Activated naive CD4-positive, alpha-beta T cell treated with anti-CD3 and anti-CD28 coated beads, Interleukin-2, amount 50 U/mL, for 72 hours (primary cell): ENCODE data around the gene PARD3B. TPM values are rescaled to one million over a fixed set of nuclear protein-coding genes. Genes with fewer than 3 reads are reported as not detected.

Experiments
- ATAC-seq, 2 donors: fragments of 150-1000 bp; cut with Tn5 transposase; 2 replicates each; pipeline ENCODE4 v1.10.0; 2021; ENCODE audit warnings: mild to moderate bottlenecking in 2 of 2, moderate library complexity in 2 of 2
- DNase-seq, 2 donors: peaks; one replicate each; pipeline ENCODE4 v3.0.0; 2021 to 2022; ENCODE audit warnings: low spot score in 2 of 2
- H3K27ac Mint-ChIP-seq, 2 donors: one replicate each; pipeline ENCODE4 v1.8.0; 2022; ENCODE audit warnings: mild to moderate bottlenecking in 2 of 2, mixed read lengths in 2 of 2
- H3K36me3 Mint-ChIP-seq, 2 donors: one replicate each; pipeline ENCODE4 v1.8.0; 2022; ENCODE audit warnings: mixed read lengths in 2 of 2
- H3K9me3 Mint-ChIP-seq, 2 donors: one replicate each; pipeline ENCODE4 v1.8.0; 2022; ENCODE audit warnings: mixed read lengths in 2 of 2
- total RNA-seq, 2 donors: library from RNA; stranded (reverse); gene quantifications; one replicate each; pipeline ENCODE4 v1.2.3, GENCODE V29; 2022

PARD3B gene
- total RNA-seq, 2 donors from 2014 or later, result 0.09 to 0.35 TPM

GRCh38 chr2:205273148-205273547, 727.9 kb downstream of the PARD3B start:
- DNase-seq (no peak), ATAC-seq (no peak)
- Mint-ChIP-seq H3K36me3 (no peaks in the 10 kb centered on the region), H3K27ac (no peak overlapping the region), H3K9me3 (peaks cover 5 to 8% of the 10 kb centered on the region in 2 donors)

DNA sequence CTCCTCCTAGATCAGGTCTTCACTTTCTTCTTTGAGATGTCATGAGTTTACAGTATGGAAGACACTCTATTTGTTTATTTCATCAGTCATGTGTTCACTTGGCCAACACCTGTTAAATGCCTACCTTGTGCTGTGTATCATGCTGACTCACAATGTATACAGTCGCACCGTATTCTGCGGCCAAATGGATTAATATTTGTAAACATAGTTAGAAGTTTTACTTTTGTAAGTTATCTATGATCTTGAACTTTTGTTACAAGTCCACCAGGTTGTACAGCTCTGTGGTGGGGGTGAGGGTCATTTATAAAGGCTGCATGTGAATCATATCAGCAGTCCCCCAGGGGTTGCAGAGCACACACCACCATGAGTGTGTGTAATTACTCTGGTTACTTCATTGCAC, 728.4 kb downstream of the PARD3B start:
- DNase-seq, result no peak
- Mint-ChIP-seq H3K9me3 (peaks cover 5 to 8% of the 10 kb centered on the region in 2 donors), H3K27ac (no peak overlapping the region), H3K36me3 (no peaks in the 10 kb centered on the region)
- ATAC-seq, result no peak

DNA sequence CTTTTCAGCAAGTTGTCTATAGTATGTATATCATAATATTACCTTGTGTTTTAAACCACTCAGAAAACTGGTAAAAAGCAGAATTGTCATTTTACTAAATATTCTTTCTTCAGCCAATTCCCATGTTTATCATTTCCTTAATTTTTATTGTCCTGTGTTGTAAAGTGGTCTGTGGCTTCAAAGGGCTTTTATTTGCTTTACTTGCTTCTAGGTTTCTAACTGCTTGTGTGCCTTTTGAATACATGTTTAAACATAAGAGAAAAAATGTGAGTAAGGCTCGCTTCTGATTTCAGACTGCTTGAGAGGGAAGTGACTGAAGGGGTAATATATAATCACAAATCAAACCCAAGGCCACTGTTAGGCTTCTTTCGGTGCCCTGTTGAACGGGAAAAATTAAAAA, 729.5 kb downstream of the PARD3B start:
- Mint-ChIP-seq H3K36me3 (no peaks in the 10 kb centered on the region), H3K9me3 (peaks cover 5 to 8% of the 10 kb centered on the region in 2 donors), H3K27ac (no peak overlapping the region)
- DNase-seq, result no peak
- ATAC-seq, result no peak

- Mint-ChIP-seq H3K27ac (no peak overlapping the region), H3K9me3 (peaks cover 5 to 8% of the 10 kb centered on the region in 2 donors), H3K36me3 (no peaks in the 10 kb centered on the region)
- no peak for ATAC-seq
- no peak for DNase-seq
Observed at GRCh38 chr2:205276116-205276777, 731.0 kb downstream of the PARD3B start.

DNA sequence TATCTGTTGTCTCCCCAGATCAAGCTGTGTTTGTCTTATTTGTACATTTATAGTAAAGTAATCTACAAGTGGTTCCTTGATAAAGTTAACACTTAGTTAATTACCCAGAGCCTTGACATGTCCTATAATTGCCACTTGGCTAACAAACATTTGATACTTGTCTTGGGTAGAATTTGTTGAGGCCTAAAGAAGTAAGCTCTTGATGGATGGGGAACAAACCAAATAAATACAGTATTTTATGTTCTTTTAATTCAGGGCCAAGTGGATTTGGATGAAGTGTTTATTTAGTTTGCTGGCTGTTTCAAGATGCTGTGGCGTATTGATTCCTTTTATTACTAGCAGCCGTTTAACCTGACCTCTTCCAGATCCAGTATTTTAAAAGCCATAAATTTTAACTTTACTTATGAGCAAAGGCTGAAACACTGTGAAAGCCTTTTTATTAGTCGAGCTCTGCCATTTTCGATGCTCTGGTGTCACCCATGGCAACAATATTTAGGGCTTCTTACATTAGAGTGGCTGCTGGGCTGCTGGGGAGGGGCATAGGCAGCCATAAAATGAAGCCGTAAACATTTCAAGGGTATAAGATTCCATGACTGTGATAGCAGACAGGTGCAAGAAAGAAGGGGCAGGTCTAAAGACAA, 735.4 kb downstream of the PARD3B start:
- H3K36me3 Mint-ChIP-seq, result no peaks in the 10 kb centered on the region
- ATAC-seq (no peak), DNase-seq (no peak)
- H3K9me3 Mint-ChIP-seq, result peaks cover 5 to 8% of the 10 kb centered on the region in 2 donors
- no peak overlapping the region for H3K27ac Mint-ChIP-seq

GRCh38 chr2:205283736-205284270, 738.5 kb downstream of the PARD3B start:
- no peak for DNase-seq
- Mint-ChIP-seq H3K9me3 (peaks cover 0 to 4% of the 10 kb centered on the region in 2 donors), H3K27ac (no peak overlapping the region), H3K36me3 (peaks cover 0 to 3% of the 10 kb centered on the region in 2 donors)
- no peak for ATAC-seq

DNA sequence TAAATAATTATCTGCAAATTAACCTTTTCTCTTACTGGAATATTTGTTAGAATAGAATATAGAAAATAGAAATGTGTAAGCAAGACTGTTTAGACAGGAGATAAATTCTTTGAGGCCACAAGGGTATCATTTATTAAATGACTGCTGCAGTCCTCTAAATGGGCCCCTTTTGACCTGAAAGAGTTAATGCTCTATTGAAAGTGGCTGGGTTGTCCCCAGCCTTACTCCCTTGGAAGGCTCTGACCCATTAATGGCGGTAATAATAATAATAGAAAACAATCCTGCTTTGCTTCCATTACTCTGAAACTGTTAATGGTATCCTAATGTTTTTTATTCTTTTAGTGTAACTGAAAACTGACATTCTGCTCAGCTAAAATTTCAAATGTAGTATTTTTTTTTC, 739.1 kb downstream of the PARD3B start:
- Mint-ChIP-seq H3K27ac (no peak overlapping the region), H3K9me3 (peaks cover 0 to 5% of the 10 kb centered on the region in 2 donors), H3K36me3 (peaks cover 0 to 5% of the 10 kb centered on the region in 2 donors)
- DNase-seq (no peak), ATAC-seq (no peak)

DNA sequence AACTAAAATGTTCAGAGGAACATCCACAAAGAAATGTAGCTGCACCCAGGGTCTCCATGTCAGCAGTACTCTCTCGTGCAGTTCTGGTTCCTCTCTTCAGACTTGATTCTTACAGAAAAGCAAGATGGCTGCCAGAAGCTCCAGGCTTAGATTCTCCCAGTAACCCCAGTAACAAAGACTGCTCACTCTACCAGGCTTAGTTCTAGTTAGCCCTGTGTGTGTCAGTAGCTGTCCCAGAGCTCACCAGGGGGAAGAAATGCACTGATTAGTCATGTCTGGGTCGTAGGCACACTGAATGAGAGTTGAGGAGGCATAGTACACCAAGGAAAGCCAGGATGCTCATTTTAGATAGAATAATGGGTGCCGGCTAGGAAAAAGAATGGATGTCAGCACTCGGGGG, 742.0 kb downstream of the PARD3B start:
- no peak overlapping the region for H3K27ac Mint-ChIP-seq
- no peak for DNase-seq
- no peak for ATAC-seq
- H3K9me3 Mint-ChIP-seq, result peaks cover 0 to 5% of the 10 kb centered on the region in 2 donors
- peaks cover 0 to 5% of the 10 kb centered on the region in 2 donors for H3K36me3 Mint-ChIP-seq

GRCh38 chr2:205288686-205289085, 743.4 kb downstream of the PARD3B start:
- peak overlapping the region in 1 of 2 donors; percentile 8 for H3K27ac Mint-ChIP-seq
- no peak for ATAC-seq
- H3K9me3 Mint-ChIP-seq, result peaks cover 0 to 5% of the 10 kb centered on the region in 2 donors
- DNase-seq, result no peak
- peaks cover 0 to 5% of the 10 kb centered on the region in 2 donors for H3K36me3 Mint-ChIP-seq

- H3K9me3 Mint-ChIP-seq, result peaks cover 0 to 5% of the 10 kb centered on the region in 2 donors
- no peak for ATAC-seq
- H3K36me3 Mint-ChIP-seq, result peaks cover 0 to 5% of the 10 kb centered on the region in 2 donors
- no peak for DNase-seq
- H3K27ac Mint-ChIP-seq, result no peak overlapping the region
Observed at GRCh38 chr2:205290299-205290698, 745.0 kb downstream of the PARD3B start.

DNA sequence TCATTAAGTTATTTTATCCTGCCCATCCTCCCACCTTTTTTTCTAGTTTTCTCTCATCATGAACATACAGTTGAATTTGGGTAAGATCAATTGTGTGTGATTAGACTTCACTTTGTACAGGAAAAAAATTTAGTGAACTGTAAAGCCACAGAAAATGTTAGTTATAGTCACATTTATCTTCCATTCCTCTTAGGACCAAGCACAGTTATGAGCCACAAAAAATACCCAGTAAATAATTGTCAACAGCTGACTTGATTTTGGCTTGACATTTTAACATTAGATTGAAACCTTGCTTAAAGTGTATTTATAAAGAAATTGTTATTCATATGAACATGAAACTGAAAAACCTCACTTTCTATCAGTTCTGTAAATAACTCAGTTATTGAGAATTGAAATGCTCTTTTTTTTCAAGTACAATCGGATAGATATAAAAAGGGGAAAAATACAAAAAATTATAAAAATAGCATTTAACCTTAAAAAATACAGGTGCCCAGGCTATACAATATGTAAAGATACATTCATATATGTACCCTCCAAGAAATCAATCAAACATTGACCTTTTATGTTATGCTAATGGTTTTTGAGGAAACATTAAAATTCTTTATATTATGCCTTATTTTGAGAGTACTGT, 747.5 kb downstream of the PARD3B start:
- H3K27ac Mint-ChIP-seq, result no peak overlapping the region
- peaks cover 0 to 5% of the 10 kb centered on the region in 2 donors for H3K36me3 Mint-ChIP-seq
- DNase-seq (no peak), ATAC-seq (no peak)
- H3K9me3 Mint-ChIP-seq, result peaks cover 0 to 5% of the 10 kb centered on the region in 2 donors

DNA sequence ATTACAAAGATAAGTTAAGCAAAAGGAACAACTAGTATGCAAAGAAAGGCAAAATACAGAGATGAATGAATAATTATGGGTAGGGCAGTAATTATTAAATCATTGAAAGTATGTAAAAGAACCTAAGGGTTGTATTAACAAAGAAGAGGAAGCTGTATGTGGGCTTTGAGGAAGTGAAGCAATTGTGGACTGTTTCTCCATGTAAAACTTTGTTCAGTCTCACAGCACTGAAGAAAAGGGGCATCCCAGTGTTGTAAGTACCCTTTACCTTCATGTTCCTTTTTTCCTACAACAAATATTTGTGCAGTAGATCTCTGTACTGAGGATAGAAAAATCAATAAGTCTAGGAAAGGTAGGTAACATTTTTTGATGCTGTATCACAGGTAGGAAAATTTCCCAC, 748.3 kb downstream of the PARD3B start:
- Mint-ChIP-seq H3K36me3 (peaks cover 0 to 4% of the 10 kb centered on the region in 2 donors), H3K9me3 (peaks cover 0 to 3% of the 10 kb centered on the region in 2 donors), H3K27ac (no peak overlapping the region)
- ATAC-seq (no peak), DNase-seq (no peak)

GRCh38 chr2:205296959-205297358, 751.7 kb downstream of the PARD3B start:
- H3K9me3 Mint-ChIP-seq, result no peaks in the 10 kb centered on the region
- no peak for ATAC-seq
- H3K27ac Mint-ChIP-seq, result no peak overlapping the region
- H3K36me3 Mint-ChIP-seq, result no peaks in the 10 kb centered on the region
- DNase-seq, result no peak

DNA sequence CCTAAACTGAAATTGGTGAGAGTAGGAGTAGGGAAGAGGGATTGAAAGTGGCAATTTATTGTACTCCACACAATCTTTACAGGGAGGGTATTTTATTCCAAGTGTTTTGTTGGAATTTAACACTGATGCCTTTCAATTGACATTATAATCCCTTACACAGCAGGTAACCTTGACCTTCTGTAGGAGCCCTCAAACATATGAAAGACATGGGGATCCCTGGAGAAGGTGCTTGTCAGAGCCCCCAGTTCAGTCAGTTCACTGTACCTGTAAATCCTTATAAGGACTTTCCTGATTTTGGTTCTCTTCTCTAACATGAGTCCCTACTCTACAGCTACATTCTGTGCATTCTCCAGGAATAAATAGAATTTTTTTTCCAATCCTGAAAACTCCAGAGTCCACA, 752.1 kb downstream of the PARD3B start:
- Mint-ChIP-seq H3K36me3 (no peaks in the 10 kb centered on the region), H3K27ac (no peak overlapping the region), H3K9me3 (no peaks in the 10 kb centered on the region)
- no peak for ATAC-seq
- DNase-seq, result no peak

DNA sequence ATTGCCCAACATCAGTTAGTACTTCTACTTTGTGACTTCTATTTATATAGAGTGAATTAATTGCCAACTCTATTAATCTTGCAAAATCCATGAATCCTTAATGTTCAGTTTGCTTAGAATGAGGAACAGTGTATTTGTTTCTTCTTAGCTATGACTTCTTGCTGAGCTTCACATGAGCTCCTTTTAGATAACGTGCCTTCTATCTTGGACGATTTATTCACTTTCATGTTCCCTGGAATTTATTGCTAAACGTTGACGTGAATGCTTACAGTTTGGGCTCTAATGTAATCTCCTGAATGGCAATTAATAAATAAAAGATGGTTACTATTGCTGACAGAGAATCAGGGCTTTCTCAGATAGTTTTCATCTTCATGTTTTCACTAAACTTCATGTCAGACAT, 752.6 kb downstream of the PARD3B start:
- no peaks in the 10 kb centered on the region for H3K9me3 Mint-ChIP-seq
- ATAC-seq (no peak), DNase-seq (no peak)
- H3K36me3 Mint-ChIP-seq, result no peaks in the 10 kb centered on the region
- no peak overlapping the region for H3K27ac Mint-ChIP-seq

GRCh38 chr2:205311201-205311600, 765.9 kb downstream of the PARD3B start:
- no peak for ATAC-seq

DNA sequence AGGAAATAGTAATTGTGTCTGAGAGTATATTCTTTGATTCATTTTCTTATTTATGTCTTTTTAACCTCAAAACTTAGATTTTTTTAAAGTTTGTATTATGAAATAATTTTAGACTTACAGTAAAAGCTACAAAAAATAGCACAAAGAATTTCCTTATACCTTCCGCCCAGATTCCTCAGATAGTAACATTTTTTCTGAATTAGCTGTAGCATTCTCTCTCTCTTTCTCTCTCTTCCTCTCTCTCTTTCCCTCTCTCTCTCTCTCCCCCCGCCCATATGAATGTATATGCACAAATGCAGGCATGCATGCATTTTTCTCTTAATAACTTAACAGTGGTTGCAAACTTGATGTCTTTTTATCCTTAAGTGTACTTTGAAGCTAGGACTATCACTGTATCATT, 776.0 kb downstream of the PARD3B start:
- Mint-ChIP-seq H3K36me3 (no peaks in the 10 kb centered on the region), H3K9me3 (no peaks in the 10 kb centered on the region), H3K27ac (no peak overlapping the region)
- DNase-seq (no peak), ATAC-seq (no peak)

More at GRCh38 chr2:205311201-205311600, 765.9 kb downstream of the PARD3B start:
- no peaks in the 10 kb centered on the region for H3K9me3 Mint-ChIP-seq
- DNase-seq, result no peak
- H3K36me3 Mint-ChIP-seq, result no peaks in the 10 kb centered on the region
- H3K27ac Mint-ChIP-seq, result no peak overlapping the region
